Central memory CD8-positive, alpha-beta T cell (primary cell): ENCODE measurements around the gene NRG3.

Experiments used
- ATAC-seq: fragments of 150-1000 bp; cut with Tn5 transposase; replicated peaks from 2 replicates; pipeline ENCODE4 v1.10.0; 2022; ENCODE audit warnings: mild to moderate bottlenecking, moderate FRiP score, moderate number of reproducible peaks; ENCODE audit not compliant: poor library complexity, severe bottlenecking; ENCODE audit errors: extremely low read depth
- DNase-seq, 2 donors: peaks; one replicate each; pipeline ENCODE4 v3.0.0; 2021; ENCODE audit warnings: low spot score in 2 of 2
- H3K27ac Mint-ChIP-seq: one replicate; pipeline ENCODE4 v1.8.0; 2022; ENCODE audit warnings: low read depth, mild to moderate bottlenecking, moderate library complexity, mixed read lengths
- H3K27me3 Mint-ChIP-seq: one replicate; pipeline ENCODE4 v1.8.0; 2022; ENCODE audit warnings: mixed read lengths
- H3K36me3 Mint-ChIP-seq: one replicate; pipeline ENCODE4 v1.8.0; 2022; ENCODE audit warnings: mild to moderate bottlenecking, moderate library complexity, mixed read lengths; ENCODE audit not compliant: insufficient read depth
- H3K4me1 Mint-ChIP-seq: one replicate; pipeline ENCODE4 v1.8.0; 2022; ENCODE audit warnings: mixed read lengths
- H3K4me3 Mint-ChIP-seq: one replicate; pipeline ENCODE4 v1.8.0; 2022; ENCODE audit warnings: mild to moderate bottlenecking, moderate library complexity, mixed read lengths
- H3K9me3 Mint-ChIP-seq: one replicate; pipeline ENCODE4 v1.8.0; 2022; ENCODE audit warnings: mixed read lengths

Gene NRG3

GRCh38 chr10:82721831-82722230, 846.8 kb downstream of the NRG3 start:
- H3K36me3 Mint-ChIP-seq: no peaks in the 10 kb centered on the region

GRCh38 chr10:82722273-82722672, 847.3 kb downstream of the NRG3 start:
- Mint-ChIP-seq H3K36me3 (no peaks in the 10 kb centered on the region), H3K27ac (no peak overlapping the region), H3K27me3 (no peaks in the 10 kb centered on the region), H3K4me1 (no peaks in the 10 kb centered on the region), H3K9me3 (peaks cover 11% of the 10 kb centered on the region), H3K4me3 (no peak overlapping the region)
- DNase-seq (no peak), ATAC-seq (no peak)

More at GRCh38 chr10:82721831-82722230, 846.8 kb downstream of the NRG3 start:
- ATAC-seq (no peak), DNase-seq (no peak)
- H3K4me3 Mint-ChIP-seq: no peak overlapping the region
- no peak overlapping the region for H3K27ac Mint-ChIP-seq
- no peaks in the 10 kb centered on the region for H3K27me3 Mint-ChIP-seq
- no peaks in the 10 kb centered on the region for H3K4me1 Mint-ChIP-seq
- H3K9me3 Mint-ChIP-seq: peaks cover 11% of the 10 kb centered on the region

GRCh38 chr10:82736305-82736704, 861.3 kb downstream of the NRG3 start:
- no peak overlapping the region for H3K27ac Mint-ChIP-seq
- H3K9me3 Mint-ChIP-seq: peaks cover 12% of the 10 kb centered on the region
- H3K36me3 Mint-ChIP-seq: no peaks in the 10 kb centered on the region
- H3K4me1 Mint-ChIP-seq: no peaks in the 10 kb centered on the region
- ATAC-seq (no peak), DNase-seq (no peak)
- no peaks in the 10 kb centered on the region for H3K27me3 Mint-ChIP-seq
- H3K4me3 Mint-ChIP-seq: no peak overlapping the region

- no peak for ATAC-seq
- no peak overlapping the region for H3K27ac Mint-ChIP-seq
- H3K9me3 Mint-ChIP-seq: peaks cover 16% of the 10 kb centered on the region
- H3K27me3 Mint-ChIP-seq: no peaks in the 10 kb centered on the region
- no peak overlapping the region for H3K4me3 Mint-ChIP-seq
- peaks cover 1% of the 10 kb centered on the region for H3K36me3 Mint-ChIP-seq
- no peak for DNase-seq
- H3K4me1 Mint-ChIP-seq: no peaks in the 10 kb centered on the region
Observed at GRCh38 chr10:82737549-82737948, 862.6 kb downstream of the NRG3 start.

GRCh38 chr10:82738592-82738991, 863.6 kb downstream of the NRG3 start:
- Mint-ChIP-seq H3K36me3 (peaks cover 1% of the 10 kb centered on the region), H3K27ac (no peak overlapping the region), H3K27me3 (no peaks in the 10 kb centered on the region), H3K4me3 (no peak overlapping the region), H3K9me3 (peaks cover 16% of the 10 kb centered on the region), H3K4me1 (no peaks in the 10 kb centered on the region)
- ATAC-seq (no peak), DNase-seq (no peak)

- no peak overlapping the region for H3K27ac Mint-ChIP-seq
- H3K27me3 Mint-ChIP-seq: no peaks in the 10 kb centered on the region
- H3K4me1 Mint-ChIP-seq: no peaks in the 10 kb centered on the region
- ATAC-seq (no peak), DNase-seq (no peak)
- H3K36me3 Mint-ChIP-seq: peaks cover 1% of the 10 kb centered on the region
- no peak overlapping the region for H3K4me3 Mint-ChIP-seq
- H3K9me3 Mint-ChIP-seq: peaks cover 12% of the 10 kb centered on the region
Observed at GRCh38 chr10:82742478-82742877, 867.5 kb downstream of the NRG3 start.

- H3K4me1 Mint-ChIP-seq: no peaks in the 10 kb centered on the region
- peaks cover 12% of the 10 kb centered on the region for H3K9me3 Mint-ChIP-seq
- no peak for DNase-seq
- ATAC-seq: no peak
- no peaks in the 10 kb centered on the region for H3K27me3 Mint-ChIP-seq
- H3K27ac Mint-ChIP-seq: no peak overlapping the region
- peaks cover 1% of the 10 kb centered on the region for H3K36me3 Mint-ChIP-seq
- H3K4me3 Mint-ChIP-seq: no peak overlapping the region
Observed at GRCh38 chr10:82742898-82743297, 867.9 kb downstream of the NRG3 start.

- no peak for DNase-seq
- H3K27ac Mint-ChIP-seq: no peak overlapping the region
- no peaks in the 10 kb centered on the region for H3K9me3 Mint-ChIP-seq
- no peaks in the 10 kb centered on the region for H3K4me1 Mint-ChIP-seq
- H3K4me3 Mint-ChIP-seq: no peak overlapping the region
- H3K36me3 Mint-ChIP-seq: no peaks in the 10 kb centered on the region
- ATAC-seq: no peak
- H3K27me3 Mint-ChIP-seq: no peaks in the 10 kb centered on the region
Observed at GRCh38 chr10:82750538-82750937, 875.5 kb downstream of the NRG3 start.

- Mint-ChIP-seq H3K4me1 (no peaks in the 10 kb centered on the region), H3K4me3 (no peak overlapping the region), H3K27me3 (no peaks in the 10 kb centered on the region), H3K27ac (no peak overlapping the region), H3K9me3 (peaks cover 5% of the 10 kb centered on the region), H3K36me3 (no peaks in the 10 kb centered on the region)
- no peak for DNase-seq
- ATAC-seq: no peak
Observed at GRCh38 chr10:82757397-82757796, 882.4 kb downstream of the NRG3 start.

- no peaks in the 10 kb centered on the region for H3K27me3 Mint-ChIP-seq
- DNase-seq (no peak), ATAC-seq (no peak)
- no peaks in the 10 kb centered on the region for H3K4me1 Mint-ChIP-seq
- H3K36me3 Mint-ChIP-seq: no peaks in the 10 kb centered on the region
- peaks cover 5% of the 10 kb centered on the region for H3K9me3 Mint-ChIP-seq
- H3K27ac Mint-ChIP-seq: no peak overlapping the region
- H3K4me3 Mint-ChIP-seq: no peak overlapping the region
Observed at GRCh38 chr10:82757901-82758300, 882.9 kb downstream of the NRG3 start.

GRCh38 chr10:82759050-82759449, 884.1 kb downstream of the NRG3 start:
- no peak for DNase-seq
- no peak for ATAC-seq
- H3K4me3 Mint-ChIP-seq: no peak overlapping the region
- peaks cover 5% of the 10 kb centered on the region for H3K9me3 Mint-ChIP-seq
- H3K36me3 Mint-ChIP-seq: no peaks in the 10 kb centered on the region
- no peaks in the 10 kb centered on the region for H3K27me3 Mint-ChIP-seq
- no peak overlapping the region for H3K27ac Mint-ChIP-seq
- H3K4me1 Mint-ChIP-seq: no peaks in the 10 kb centered on the region

- ATAC-seq (no peak), DNase-seq (no peak)
- Mint-ChIP-seq H3K36me3 (no peaks in the 10 kb centered on the region), H3K4me1 (no peaks in the 10 kb centered on the region), H3K9me3 (peaks cover 5% of the 10 kb centered on the region), H3K4me3 (no peak overlapping the region), H3K27me3 (no peaks in the 10 kb centered on the region), H3K27ac (no peak overlapping the region)
Observed at GRCh38 chr10:82762641-82763040, 887.6 kb downstream of the NRG3 start.

- Mint-ChIP-seq H3K9me3 (peaks cover 6% of the 10 kb centered on the region), H3K36me3 (no peaks in the 10 kb centered on the region), H3K4me3 (no peak overlapping the region), H3K27me3 (no peaks in the 10 kb centered on the region), H3K4me1 (no peaks in the 10 kb centered on the region), H3K27ac (no peak overlapping the region)
- ATAC-seq (no peak), DNase-seq (no peak)
Observed at GRCh38 chr10:82768040-82768439, 893.0 kb downstream of the NRG3 start.

- no peaks in the 10 kb centered on the region for H3K36me3 Mint-ChIP-seq
- H3K27me3 Mint-ChIP-seq: no peaks in the 10 kb centered on the region
- no peak overlapping the region for H3K27ac Mint-ChIP-seq
- H3K4me3 Mint-ChIP-seq: no peak overlapping the region
- H3K4me1 Mint-ChIP-seq: no peaks in the 10 kb centered on the region
- DNase-seq (no peak), ATAC-seq (no peak)
- H3K9me3 Mint-ChIP-seq: peaks cover 30% of the 10 kb centered on the region
Observed at GRCh38 chr10:82778908-82779307, 903.9 kb downstream of the NRG3 start.
